Psoas muscle (tissue), 8 donors: ENCODE results near the gene CSF2RB. TPM values are rescaled to one million over a fixed set of nuclear protein-coding genes. Genes with fewer than 3 reads are reported as not detected.

ENCODE experiments used
- ATAC-seq, 4 donors: fragments of 200-7000 bp; cut with Tn5 transposase; one replicate each; pipeline ENCODE4 v1.9.1; 2020; ENCODE audit warnings: moderate library complexity in 3 of 4, mild to moderate bottlenecking in 2 of 4
- DNase-seq, 2 donors: peaks; one replicate each; pipeline ENCODE4 v3.0.0-alpha.2; 2020
- H3K27ac ChIP-seq: fragments of 200-600 bp; one replicate; pipeline ENCODE4 v1.8.0; 2022
- H3K27me3 ChIP-seq, 3 donors: fragments of 200-600 bp in 1 of 3; one replicate each; pipeline versions ENCODE4 v1.6.1 to v1.8.0; 2013 to 2022; ENCODE audit warnings: low read length in 2 of 3, mild to moderate bottlenecking in 2 of 3, moderate library complexity in 1 of 3; ENCODE audit not compliant: insufficient read depth in 3 of 3
- H3K36me3 ChIP-seq, 2 donors: fragments of 200-600 bp in 1 of 2; one replicate each; pipeline versions ENCODE4 v1.6.1 to v1.8.0; 2013 to 2022; ENCODE audit warnings: low read depth in 1 of 2, mild to moderate bottlenecking in 1 of 2, moderate library complexity in 1 of 2; ENCODE audit not compliant: insufficient read depth in 1 of 2
- H3K4me1 ChIP-seq: fragments of 200-600 bp; one replicate; pipeline ENCODE4 v1.8.0; 2022
- H3K4me3 ChIP-seq: fragments of 200-600 bp; one replicate; pipeline ENCODE4 v1.8.0; 2022; ENCODE audit warnings: mild to moderate bottlenecking
- H3K9me3 ChIP-seq: fragments of 200-600 bp; one replicate; pipeline ENCODE4 v1.8.0; 2022
- CTCF ChIP-seq: fragments of 200-600 bp; IDR thresholded peaks from one replicate; pipeline ENCODE4 v1.8.0; 2022; ENCODE audit warnings: antibody characterized with exemption
- WGBS, 3 donors: extraction: QIAGEN DNeasy Blood & Tissue Kit; methylation state at CpG; one replicate each; pipeline versions ENCODE4 v1.1.6 to v1.1.7; 2013; 5-methylcytosine and 5-hydroxymethylcytosine counted together
- intact Hi-C, 2 donors: fragments of 100-400 bp; cut with DNase I; formaldehyde crosslinking; loops; one replicate each; pipeline versions ENCODE4 v1.11.0 to v1.14.2; 2022
- polyA plus RNA-seq, 3 donors: library from polyadenylated mRNA; stranded (reverse); fragments of 200-250 nt; gene quantifications; one replicate each; pipeline ENCODE4 v1.2.3, GENCODE V29; 2013
- total RNA-seq, 4 donors: library from RNA; stranded (reverse); fragmentation: NEBNext Ultra II Directional in 2 of 4; extraction: Animal tissue kit (Norgen Biotek cat#: 25700) in 2 of 4; gene quantifications; one replicate each; pipeline versions ENCODE4 v1.2.1 to v1.2.4, GENCODE V29; 2021 to 2023
- donor health status: healthy with polysubstance abuse.
- donor health status: DM: no; HTN: no; CAD: no; lungs with moderate emphysema.
- donor health status: Bipolar disorder and iron deficiency.
- donor health status: healthy.
- donor health status: DM: yes; HTN: yes; CAD: no.
- donor health status: DM: no; HTN: no; CAD: no.
- donor health status: DM: no; HTN: no; CAD: no.
- donor health status: DM: yes; HTN: yes; CAD: no.

CSF2RB gene
- total and polyA plus RNA-seq, 7 donors = 0.25 to 1.7 (median 1.0) TPM

- 70 to 83% (median 80%) methylated on average over 6 of the region's 6 CpGs for WGBS, 3 donors
- Histone ChIP-seq H3K27me3 (peaks cover 0 to 23% (median 2%) of the 10 kb centered on the region in 3 donors), H3K36me3 (no peaks in the 10 kb centered on the region), H3K9me3 (no peaks in the 10 kb centered on the region), H3K27ac (no peak overlapping the region), H3K4me3 (no peak overlapping the region), H3K4me1 (no peaks in the 10 kb centered on the region)
- DNase-seq (no peak), ATAC-seq (no peak)
- no peak for TF ChIP-seq CTCF
- intact Hi-C loops = no loop called here
These were observed 37.7 kb upstream of the CSF2RB start for GRCh38 chr22:36875741-36876140.

- WGBS, 3 donors = 56 to 74% (median 65%) methylated on average over 7 of the region's 7 CpGs
- DNase-seq (no peak), ATAC-seq (no peak)
- H3K27me3 ChIP-seq = peaks cover 0 to 21% (median 0%) of the 10 kb centered on the region in 3 donors
- intact Hi-C loops = no loop called here
- no peak overlapping the region for H3K4me3 ChIP-seq
- TF ChIP-seq CTCF = no peak
- no peaks in the 10 kb centered on the region for H3K36me3 ChIP-seq
- H3K4me1 ChIP-seq = no peaks in the 10 kb centered on the region
- H3K27ac ChIP-seq = no peak overlapping the region
- no peaks in the 10 kb centered on the region for H3K9me3 ChIP-seq
These were observed 33.7 kb upstream of the CSF2RB start for GRCh38 chr22:36879775-36880174.

- 89 to 100% (median 93%) methylated on average over 1 of the region's 1 CpG for WGBS, 3 donors
- Histone ChIP-seq H3K4me1 (no peaks in the 10 kb centered on the region), H3K4me3 (no peak overlapping the region), H3K36me3 (no peaks in the 10 kb centered on the region), H3K27me3 (peaks cover 0 to 32% (median 0%) of the 10 kb centered on the region in 3 donors), H3K9me3 (no peaks in the 10 kb centered on the region), H3K27ac (no peak overlapping the region)
- no peak for TF ChIP-seq CTCF
- intact Hi-C loops = no loop called here
- ATAC-seq (no peak), DNase-seq (no peak)
These were observed 31.8 kb upstream of the CSF2RB start for GRCh38 chr22:36881504-36882245.

- no peak overlapping the region for H3K27ac ChIP-seq
- H3K9me3 ChIP-seq = no peaks in the 10 kb centered on the region
- DNase-seq = no peak
- ATAC-seq = no peak
- WGBS, 3 donors = 66 to 74% (median 67%) methylated on average over 5 of the region's 5 CpGs
- intact Hi-C loops = no loop called here
- H3K4me3 ChIP-seq = no peak overlapping the region
- TF ChIP-seq CTCF = no peak
- peaks cover 0 to 27% (median 0%) of the 10 kb centered on the region in 3 donors for H3K27me3 ChIP-seq
- H3K4me1 ChIP-seq = no peaks in the 10 kb centered on the region
- H3K36me3 ChIP-seq = no peaks in the 10 kb centered on the region
These were observed 28.9 kb upstream of the CSF2RB start for GRCh38 chr22:36884349-36885158.
